ENCODE measurements around the gene CACNG1.
"Not testable (repeated sequence)": the region's sequence is repeated elsewhere in the genome, so short reads cannot be mapped to it uniquely, and the experiment has no call there.

The CACNG1 gene

GRCh38 chr17:67026341-67026740 lies 18.0 kb upstream of the CACNG1 start:
- DNase-seq, result no peak

GRCh38 chr17:67027031-67027628 lies 17.2 kb upstream of the CACNG1 start:
- DNase-seq, result no peak

GRCh38 chr17:67030641-67031040 lies 13.7 kb upstream of the CACNG1 start:
- DNase-seq, result no peak

GRCh38 chr17:67032382-67032781 lies 12.0 kb upstream of the CACNG1 start:
- no peak for DNase-seq

GRCh38 chr17:67032985-67033384 lies 11.4 kb upstream of the CACNG1 start:
- no peak for DNase-seq

GRCh38 chr17:67033613-67034012 lies 10.7 kb upstream of the CACNG1 start:
- no peak for DNase-seq

- DNase-seq, result no peak
These were observed 8.9 kb upstream of the CACNG1 start for GRCh38 chr17:67035131-67036083.

- no peak for DNase-seq
These were observed 5.4 kb upstream of the CACNG1 start for GRCh38 chr17:67038861-67039365.

- no peak for DNase-seq
These were observed 3.7 kb upstream of the CACNG1 start for GRCh38 chr17:67040652-67041051.

- not testable (repeated sequence) for DNase-seq
These were observed 3.2 kb upstream of the CACNG1 start for GRCh38 chr17:67041119-67041518.

GRCh38 chr17:67041531-67041930 lies 2.8 kb upstream of the CACNG1 start:
- DNase-seq, result no peak

- no peak for DNase-seq
These were observed 2.1 kb upstream of the CACNG1 start for GRCh38 chr17:67041941-67042899.

GRCh38 chr17:67043283-67043682 lies 1.1 kb upstream of the CACNG1 start:
- no peak for DNase-seq

- no peak for DNase-seq
These were observed 586 bp downstream of the CACNG1 start for GRCh38 chr17:67044940-67045339.

- no peak for DNase-seq
These were observed 2.0 kb downstream of the CACNG1 start for GRCh38 chr17:67046398-67046797.

- DNase-seq, result no peak
These were observed 3.0 kb downstream of the CACNG1 start for GRCh38 chr17:67047382-67047781.

- no peak for DNase-seq
These were observed 4.8 kb downstream of the CACNG1 start for GRCh38 chr17:67049025-67049739.

GRCh38 chr17:67050066-67050465 lies 5.7 kb downstream of the CACNG1 start:
- DNase-seq, result no peak

- DNase-seq, result no peak
These were observed 6.3 kb downstream of the CACNG1 start for GRCh38 chr17:67050471-67051154.

- no peak for DNase-seq
These were observed 6.8 kb downstream of the CACNG1 start for GRCh38 chr17:67051155-67051538.

- no peak for DNase-seq
These were observed 7.5 kb downstream of the CACNG1 start for GRCh38 chr17:67051837-67052236.
